Activated CD4-positive, alpha-beta memory T cell treated with anti-CD3 and anti-CD28 coated beads for 36 hours (primary cell): Measurements from ENCODE around the gene SUPT3H. TPM values are rescaled to one million over a fixed set of nuclear protein-coding genes. Genes with fewer than 3 reads are reported as not detected.
"Not testable (repeated sequence)": the region's sequence is repeated elsewhere in the genome, so short reads cannot be mapped to it uniquely, and the experiment has no call there.

Experiments used
- CTCF ChIA-PET: fragments of 350-600 bp; sonication (Branson Sonifier 250); formaldehyde crosslinking; loops from one replicate; lab custom pipeline; 2021; ENCODE audit warnings: antibody characterized with exemption, inconsistent platforms; lab: Charles Lee
- POLR2A ChIA-PET: fragments of 350-600 bp; sonication (Branson Sonifier 250); formaldehyde crosslinking; loops from one replicate; lab custom pipeline; 2021; ENCODE audit warnings: antibody characterized with exemption; lab: Charles Lee
- DNase-seq: peaks from one replicate; pipeline ENCODE4 v3.0.0-alpha.2; 2020
- H3K27ac Mint-ChIP-seq: one replicate; pipeline ENCODE4 v1.8.0; 2021; ENCODE audit warnings: mixed read lengths
- H3K27me3 Mint-ChIP-seq: one replicate; pipeline ENCODE4 v1.8.0; 2021; ENCODE audit warnings: mixed read lengths
- H3K36me3 Mint-ChIP-seq: one replicate; pipeline ENCODE4 v1.8.0; 2021; ENCODE audit warnings: mixed read lengths
- H3K4me1 Mint-ChIP-seq: one replicate; pipeline ENCODE4 v1.8.0; 2021; ENCODE audit warnings: low read depth, mixed read lengths
- H3K4me3 Mint-ChIP-seq: one replicate; pipeline ENCODE4 v1.8.0; 2021; ENCODE audit warnings: mild to moderate bottlenecking, mixed read lengths
- H3K9me3 Mint-ChIP-seq: one replicate; pipeline ENCODE4 v1.8.0; 2021; ENCODE audit warnings: mixed read lengths
- intact Hi-C: fragments of 100-400 bp; cut with micrococcal nuclease; formaldehyde crosslinking; loops from one replicate; pipeline ENCODE4 v1.15.1; 2023
- total RNA-seq, 2 experiments: library from RNA; stranded (reverse); gene quantifications; one replicate each; pipeline ENCODE4 v1.2.3, GENCODE V29; 2021

The SUPT3H gene
- total RNA-seq, 2 experiments from 2014 or later: 17.4 to 18.2 TPM

DNA sequence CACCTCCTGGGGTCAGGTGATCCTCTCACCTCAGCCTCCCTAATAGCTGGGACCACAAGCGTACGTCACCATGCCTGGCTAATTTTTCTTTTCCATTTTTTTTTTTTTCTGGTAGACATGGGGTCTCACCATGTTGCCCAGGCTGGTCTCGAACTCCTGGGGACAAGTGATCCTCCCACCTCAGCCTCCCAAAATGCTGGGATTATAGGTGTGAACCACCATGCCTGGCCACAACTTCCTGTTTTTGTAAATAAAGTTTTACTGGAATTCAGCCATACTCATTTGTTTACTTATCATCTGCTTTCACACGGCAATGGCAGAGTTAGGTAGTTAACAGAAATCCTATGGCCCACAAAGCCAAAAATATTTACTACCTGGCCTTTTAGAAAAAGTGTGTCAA is 57.4 kb downstream of the SUPT3H start:
- CTCF ChIA-PET: no interaction called here
- Mint-ChIP-seq H3K27me3 (no peaks in the 10 kb centered on the region), H3K9me3 (peaks cover 3% of the 10 kb centered on the region), H3K4me3 (no peak overlapping the region), H3K36me3 (peaks cover 2% of the 10 kb centered on the region), H3K27ac (no peak overlapping the region), H3K4me1 (peaks cover 20% of the 10 kb centered on the region)
- DNase-seq: no peak
- intact Hi-C loops: no loop called here
- POLR2A ChIA-PET: no interaction called here

DNA sequence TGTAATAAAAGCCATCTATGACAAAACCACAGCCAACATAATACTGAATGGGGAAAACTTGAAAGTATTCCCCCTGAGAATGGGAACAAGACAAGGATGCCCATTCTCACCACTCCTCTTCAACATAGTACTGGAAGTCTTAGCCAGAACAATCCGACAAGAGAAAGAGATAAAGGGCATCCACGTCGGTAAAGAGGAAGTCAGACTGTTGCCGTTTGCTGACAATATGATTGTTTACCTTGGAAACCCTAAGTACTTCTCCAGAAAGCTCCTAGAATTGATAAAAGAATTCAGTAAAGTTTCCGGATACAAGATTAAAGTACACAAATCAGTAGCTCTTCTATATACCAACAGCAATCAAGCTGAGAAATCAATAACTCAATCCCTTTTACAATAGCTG is 63.6 kb downstream of the SUPT3H start:
- intact Hi-C loops: no loop called here
- H3K4me3 Mint-ChIP-seq: no peak overlapping the region
- peaks cover 5% of the 10 kb centered on the region for H3K36me3 Mint-ChIP-seq
- no peak overlapping the region for H3K27ac Mint-ChIP-seq
- no peaks in the 10 kb centered on the region for H3K27me3 Mint-ChIP-seq
- H3K9me3 Mint-ChIP-seq: peaks cover 3% of the 10 kb centered on the region
- peaks cover 30% of the 10 kb centered on the region for H3K4me1 Mint-ChIP-seq
- no peak for DNase-seq
- ChIA-PET POLR2A (no interaction called here), CTCF (no interaction called here)

DNA sequence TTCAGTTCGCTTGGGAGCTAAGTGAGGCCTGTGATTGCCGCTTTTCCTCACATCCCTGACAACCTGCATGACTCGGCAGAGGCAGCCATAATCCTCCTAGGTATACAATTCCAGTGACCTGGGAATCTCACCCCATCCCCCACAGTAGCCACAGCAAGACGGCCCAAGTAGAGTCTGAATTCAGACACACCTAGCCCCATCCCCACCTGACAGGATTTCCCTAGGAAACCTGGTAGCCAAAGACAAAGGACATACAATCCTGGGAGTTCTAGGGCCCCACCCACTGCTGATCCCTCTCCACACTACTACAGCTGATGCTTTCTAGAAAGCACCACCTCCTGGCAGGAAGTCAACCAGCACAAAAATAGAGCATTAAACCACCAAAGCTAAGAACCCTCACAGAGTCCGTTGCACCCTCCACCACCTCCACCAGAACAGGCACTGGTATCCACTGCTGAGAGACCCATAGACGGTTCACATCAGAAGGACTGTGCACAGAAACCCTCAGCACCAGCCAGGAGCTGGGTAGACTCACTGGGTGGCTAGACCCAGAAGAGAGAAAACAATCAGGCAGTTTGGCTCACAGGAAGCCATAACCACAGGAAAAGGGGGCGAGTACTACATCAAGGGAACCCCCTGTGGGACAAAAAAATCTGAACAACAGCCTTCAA is 67.5 kb downstream of the SUPT3H start:
- Mint-ChIP-seq H3K9me3 (peaks cover 2% of the 10 kb centered on the region), H3K27ac (peak overlapping the region; percentile 47), H3K4me3 (no peak overlapping the region), H3K4me1 (peaks cover 30% of the 10 kb centered on the region), H3K27me3 (no peaks in the 10 kb centered on the region), H3K36me3 (peaks cover 6% of the 10 kb centered on the region)
- POLR2A ChIA-PET: interaction anchor here (0.6 kb wide), 1 partner anchor 591 kb away, joined by 3 read pairs; no protein-coding TSS in a partner anchor
- CTCF ChIA-PET: interaction anchor here (0.6 kb wide), 1 partner anchor 621 kb away, joined by 3 read pairs; no protein-coding TSS in a partner anchor
- intact Hi-C loops: no loop called here
- peak; percentile 38 for DNase-seq

DNA sequence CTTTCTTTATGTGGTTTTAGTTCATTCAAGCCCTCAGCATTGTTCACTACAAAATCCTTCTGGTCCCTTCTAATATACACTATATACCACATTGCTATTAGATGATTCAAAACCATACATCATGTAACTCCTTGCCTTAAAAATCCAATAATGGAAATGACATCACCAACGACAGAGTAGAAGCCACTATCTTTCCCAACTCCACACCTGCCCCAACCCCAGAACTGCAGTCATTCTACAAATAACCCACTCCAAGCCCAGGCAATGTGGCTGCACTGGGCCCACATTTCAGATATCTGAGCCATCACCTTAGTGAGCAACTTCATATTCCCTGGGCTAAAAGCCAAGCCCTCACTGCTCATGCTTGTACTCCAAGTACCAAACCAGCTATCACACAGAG is 72.2 kb downstream of the SUPT3H start:
- intact Hi-C loops: no loop called here
- H3K4me1 Mint-ChIP-seq: peaks cover 11% of the 10 kb centered on the region
- no peaks in the 10 kb centered on the region for H3K27me3 Mint-ChIP-seq
- no peak for DNase-seq
- CTCF ChIA-PET: no interaction called here
- H3K4me3 Mint-ChIP-seq: no peak overlapping the region
- no peak overlapping the region for H3K27ac Mint-ChIP-seq
- peaks cover 3% of the 10 kb centered on the region for H3K36me3 Mint-ChIP-seq
- POLR2A ChIA-PET: no interaction called here
- peaks cover 5% of the 10 kb centered on the region for H3K9me3 Mint-ChIP-seq

DNA sequence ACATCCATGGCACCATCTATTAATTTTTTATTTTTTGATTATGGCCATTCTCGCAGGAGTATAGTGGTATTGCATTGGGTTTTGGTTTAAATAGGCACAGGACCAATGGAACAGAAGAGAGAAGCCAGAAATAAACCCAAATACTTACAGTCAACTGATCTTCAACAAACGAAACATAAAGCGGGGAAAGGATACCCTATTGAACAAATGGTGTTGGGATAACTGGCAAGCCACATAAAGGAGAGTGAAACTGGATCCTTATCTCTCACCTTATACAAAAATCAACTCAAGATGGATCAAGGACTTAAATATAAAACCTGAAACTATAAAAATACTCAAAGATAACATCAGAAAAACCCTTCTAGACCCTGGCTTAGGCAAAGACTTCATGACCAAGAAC is 74.9 kb downstream of the SUPT3H start:
- Mint-ChIP-seq H3K4me3 (no peak overlapping the region), H3K36me3 (peaks cover 3% of the 10 kb centered on the region), H3K27ac (no peak overlapping the region), H3K4me1 (no peaks in the 10 kb centered on the region), H3K27me3 (no peaks in the 10 kb centered on the region), H3K9me3 (peaks cover 5% of the 10 kb centered on the region)
- intact Hi-C loops: no loop called here
- POLR2A ChIA-PET: no interaction called here
- DNase-seq: no peak
- CTCF ChIA-PET: no interaction called here

DNA sequence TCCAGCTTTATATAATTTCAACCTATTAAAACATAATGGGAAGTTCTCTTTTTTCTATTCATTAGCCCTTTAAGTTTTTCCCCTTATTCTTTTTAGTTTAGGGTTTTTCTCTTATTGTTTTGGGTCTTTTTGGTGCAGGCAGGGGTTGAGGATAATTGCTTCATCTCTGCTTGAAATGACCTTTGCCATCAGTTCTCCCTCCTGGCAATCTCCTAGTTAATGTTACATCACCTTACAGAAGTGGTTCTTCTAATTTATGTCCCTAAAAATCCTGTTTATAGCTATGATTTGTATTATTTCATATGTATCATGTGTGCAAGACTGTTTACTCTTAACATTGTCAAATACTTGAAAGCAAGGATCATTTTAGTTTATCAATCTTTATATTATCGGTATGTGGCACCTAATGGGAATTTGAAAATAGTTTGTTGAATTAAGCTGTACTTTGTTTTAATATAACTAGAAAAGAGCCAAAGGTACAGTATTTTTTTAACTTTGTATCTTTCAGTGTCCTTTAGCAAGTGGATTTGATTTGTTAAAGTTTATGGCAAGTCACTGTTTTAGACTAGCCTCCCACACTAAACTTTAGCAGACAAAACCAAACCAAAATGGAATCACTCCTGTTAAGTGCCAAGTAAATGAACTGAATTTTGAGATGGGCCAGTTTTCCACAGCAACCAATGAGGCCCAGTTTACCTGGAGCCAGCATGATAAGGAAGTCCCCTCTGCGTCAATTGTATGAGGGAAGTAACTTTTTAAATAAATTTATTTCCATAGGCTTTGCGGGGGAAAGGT is 76.2 kb downstream of the SUPT3H start:
- ChIA-PET CTCF (no interaction called here), POLR2A (no interaction called here)
- peaks cover 5% of the 10 kb centered on the region for H3K9me3 Mint-ChIP-seq
- no peaks in the 10 kb centered on the region for H3K27me3 Mint-ChIP-seq
- H3K36me3 Mint-ChIP-seq: peaks cover 3% of the 10 kb centered on the region
- intact Hi-C loops: no loop called here
- no peak overlapping the region for H3K27ac Mint-ChIP-seq
- DNase-seq: no peak
- no peak overlapping the region for H3K4me3 Mint-ChIP-seq
- no peaks in the 10 kb centered on the region for H3K4me1 Mint-ChIP-seq

DNA sequence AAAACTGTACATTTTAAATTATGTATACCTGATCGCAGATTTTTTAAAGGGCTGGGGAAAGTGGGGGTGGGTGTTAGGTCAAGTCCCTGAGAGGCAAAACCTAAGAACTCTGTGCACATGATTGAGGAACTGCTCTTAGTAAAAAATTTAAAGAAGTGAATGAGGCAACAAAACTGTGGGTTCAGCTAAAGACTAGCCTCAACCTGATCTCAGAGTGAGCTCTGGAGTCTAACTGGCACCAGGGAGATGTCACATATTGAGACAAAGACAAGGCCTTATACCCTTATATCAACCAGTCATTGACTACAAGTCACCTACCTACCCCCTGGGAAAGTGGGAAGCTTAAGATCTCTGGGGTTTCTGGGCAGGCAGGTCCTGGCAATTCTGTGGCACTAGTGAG is 77.0 kb downstream of the SUPT3H start:
- no peak overlapping the region for H3K4me3 Mint-ChIP-seq
- CTCF ChIA-PET: no interaction called here
- no peaks in the 10 kb centered on the region for H3K27me3 Mint-ChIP-seq
- intact Hi-C loops: no loop called here
- no peaks in the 10 kb centered on the region for H3K4me1 Mint-ChIP-seq
- no peak for DNase-seq
- no peak overlapping the region for H3K27ac Mint-ChIP-seq
- POLR2A ChIA-PET: no interaction called here
- H3K9me3 Mint-ChIP-seq: peaks cover 3% of the 10 kb centered on the region
- H3K36me3 Mint-ChIP-seq: no peaks in the 10 kb centered on the region

DNA sequence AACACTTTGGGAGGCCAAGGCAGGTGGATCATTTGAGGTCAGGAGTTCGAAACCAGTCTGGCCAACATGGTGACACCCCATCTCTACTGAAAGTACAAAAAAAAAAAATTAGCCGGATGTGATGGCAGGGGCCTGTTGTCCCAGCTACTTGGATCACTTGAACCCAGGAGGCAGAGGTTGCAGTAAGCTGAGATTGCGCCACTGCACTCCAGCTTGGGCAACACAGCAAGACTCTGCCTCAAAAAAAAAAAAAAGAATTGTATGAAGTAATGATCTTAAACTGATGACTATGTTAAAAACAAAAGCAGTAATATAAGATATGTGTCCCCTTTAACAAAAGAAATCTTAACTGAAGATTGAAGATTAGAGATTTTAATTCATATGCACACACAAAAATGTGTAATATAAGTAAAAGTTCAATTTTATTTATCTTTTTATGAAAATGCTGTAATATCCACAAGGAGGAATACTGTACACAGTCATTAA is 78.6 kb downstream of the SUPT3H start:
- ChIA-PET CTCF (interaction anchor here (0.6 kb wide), 1 partner anchor 171 kb away, joined by 3 read pairs; no protein-coding TSS in a partner anchor), POLR2A (no interaction called here)
- Mint-ChIP-seq H3K9me3 (peaks cover 6% of the 10 kb centered on the region), H3K36me3 (no peaks in the 10 kb centered on the region), H3K27ac (no peak overlapping the region), H3K4me1 (peaks cover 7% of the 10 kb centered on the region), H3K4me3 (no peak overlapping the region), H3K27me3 (no peaks in the 10 kb centered on the region)
- intact Hi-C loops: loop anchor here (10.0 kb wide), 1 partner anchor 416 kb away; no protein-coding TSS in a partner anchor
- no peak for DNase-seq

DNA sequence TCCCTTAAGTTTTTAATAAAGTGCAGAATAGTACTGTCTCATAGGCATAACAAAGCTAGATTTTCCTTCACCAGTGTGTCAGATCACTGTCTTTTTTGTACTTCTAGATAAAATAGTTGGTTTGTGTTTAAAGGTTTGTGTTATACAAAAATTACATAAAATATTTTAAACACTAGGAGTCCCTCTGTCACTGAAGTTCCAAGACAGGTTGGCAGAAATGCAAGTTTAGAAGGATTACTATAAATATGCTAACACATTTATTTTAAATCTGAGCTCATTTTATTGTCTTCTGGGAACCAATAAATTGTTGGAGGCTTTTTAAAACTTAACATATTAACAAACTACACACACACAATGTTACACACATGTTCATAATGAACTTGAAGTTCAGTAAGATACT is 80.4 kb downstream of the SUPT3H start:
- Mint-ChIP-seq H3K4me1 (peaks cover 26% of the 10 kb centered on the region), H3K27me3 (no peaks in the 10 kb centered on the region), H3K9me3 (peaks cover 4% of the 10 kb centered on the region), H3K27ac (no peak overlapping the region), H3K36me3 (no peaks in the 10 kb centered on the region), H3K4me3 (no peak overlapping the region)
- DNase-seq: no peak
- ChIA-PET POLR2A (no interaction called here), CTCF (no interaction called here)
- intact Hi-C loops: loop anchor here (10.0 kb wide), 1 partner anchor 417 kb away; no protein-coding TSS in a partner anchor

DNA sequence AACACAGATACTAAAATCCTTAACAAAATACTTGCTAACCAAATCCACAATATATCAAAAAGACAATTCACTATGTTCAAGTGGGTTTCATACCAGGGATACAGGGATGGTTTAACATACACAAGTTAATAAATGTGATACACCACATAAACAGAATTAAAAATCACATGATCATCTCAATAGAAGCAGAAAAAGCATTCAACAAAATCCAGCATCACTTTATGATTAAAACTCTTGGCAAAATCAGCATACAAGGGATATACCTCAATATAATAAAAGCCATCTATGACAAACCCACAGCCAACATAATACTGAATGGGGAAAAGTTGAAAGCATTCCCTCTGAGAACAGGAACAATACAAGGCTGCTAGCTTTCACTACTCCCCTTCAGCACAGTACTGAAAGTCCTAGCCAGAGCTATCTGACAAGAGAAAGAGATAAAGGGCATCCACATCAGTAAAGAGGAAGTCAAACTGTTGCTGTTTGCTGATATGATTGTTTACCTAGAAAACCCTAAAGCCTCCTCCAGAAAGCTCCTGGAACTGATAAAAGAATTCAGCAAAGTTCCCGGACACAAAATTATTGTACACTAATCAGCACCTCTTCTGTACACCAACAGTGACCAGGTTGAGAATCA is 83.6 kb downstream of the SUPT3H start:
- CTCF ChIA-PET: interaction anchor here (0.6 kb wide), 1 partner anchor 147 kb away, joined by 3 read pairs; no protein-coding TSS in a partner anchor

DNA sequence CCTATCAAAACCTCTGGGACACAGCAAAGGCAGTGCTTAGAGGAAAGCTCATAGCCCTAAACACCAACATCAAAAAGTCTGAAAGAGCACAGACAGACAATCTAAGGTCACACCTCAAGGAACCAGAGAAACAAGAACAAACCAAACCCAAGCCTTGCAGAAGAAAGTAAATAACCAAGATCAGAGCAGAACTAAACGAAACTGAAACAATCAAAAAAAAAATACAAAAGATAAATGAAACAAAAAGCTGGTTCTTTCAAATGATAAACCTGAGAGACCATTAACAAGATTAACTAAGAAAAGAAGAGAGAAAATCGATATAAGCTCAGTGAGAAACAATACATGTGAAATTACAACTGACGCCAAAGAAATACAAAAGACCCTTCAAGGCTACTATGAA is 84.4 kb downstream of the SUPT3H start:
- Mint-ChIP-seq H3K27me3 (no peaks in the 10 kb centered on the region), H3K4me1 (peaks cover 26% of the 10 kb centered on the region), H3K4me3 (no peak overlapping the region), H3K27ac (peak overlapping the region; percentile 1), H3K9me3 (peaks cover 4% of the 10 kb centered on the region), H3K36me3 (no peaks in the 10 kb centered on the region)
- POLR2A ChIA-PET: no interaction called here
- no peak for DNase-seq
- CTCF ChIA-PET: interaction anchor here (0.6 kb wide), 1 partner anchor 148 kb away, joined by 3 read pairs; no protein-coding TSS in a partner anchor
- intact Hi-C loops: loop anchor here (10.0 kb wide), 1 partner anchor 421 kb away; no protein-coding TSS in a partner anchor

More for the DNA sequence above, 83.6 kb downstream of the SUPT3H start:
- H3K27me3 Mint-ChIP-seq, H3K4me3 Mint-ChIP-seq, DNase-seq, H3K36me3 Mint-ChIP-seq, H3K27ac Mint-ChIP-seq, H3K9me3 Mint-ChIP-seq, POLR2A ChIA-PET: not testable (repeated sequence)
- intact Hi-C loops: loop anchor here (10.0 kb wide), 1 partner anchor 421 kb away; no protein-coding TSS in a partner anchor
- peaks cover 26% of the 10 kb centered on the region for H3K4me1 Mint-ChIP-seq
